Astrocyte (in vitro differentiated cells and primary cell): Measurements from ENCODE around the gene ZNRF1. TPM values are rescaled to one million over a fixed set of nuclear protein-coding genes. Genes with fewer than 3 reads are reported as not detected.
"Not testable (repeated sequence)": the region's sequence is repeated elsewhere in the genome, so short reads cannot be mapped to it uniquely, and the experiment has no call there.

Experiments used
- DNase-seq: peaks from one replicate; pipeline ENCODE4 v3.0.0-alpha.2; 2010; ENCODE audit warnings: low read depth
- FAIRE-seq: peaks from 2 replicates; lab custom pipeline; 2011; peaks lifted over from hg19 to GRCh38; lab: Jason Lieb, UNC
- H2AFZ ChIP-seq: 2 replicates; pipeline ENCODE4 v1.6.0; 2012; ENCODE audit warnings: low read depth, low read length, inconsistent platforms
- H3K27ac ChIP-seq: 2 replicates; pipeline ENCODE4 v1.5.1; 2011; ENCODE audit warnings: low read depth, low read length, inconsistent platforms
- H3K27me3 ChIP-seq: 2 replicates; pipeline ENCODE4 v1.6.0; 2011; ENCODE audit warnings: low read length, inconsistent platforms; ENCODE audit not compliant: insufficient read depth
- H3K36me3 ChIP-seq: 2 replicates; pipeline ENCODE4 v1.5.1; 2011; ENCODE audit warnings: low read length, inconsistent platforms; ENCODE audit not compliant: insufficient read depth
- H3K4me1 ChIP-seq: 2 replicates; pipeline ENCODE4 v1.5.1; 2011; ENCODE audit warnings: low read length, inconsistent platforms; ENCODE audit not compliant: insufficient read depth
- H3K4me2 ChIP-seq: 2 replicates; pipeline ENCODE4 v1.6.0; 2012; ENCODE audit warnings: low read length, inconsistent platforms
- H3K4me3 ChIP-seq: 2 replicates; pipeline ENCODE4 v1.5.1; 2011; ENCODE audit warnings: low read depth, mild to moderate bottlenecking, low read length, inconsistent platforms; ENCODE audit not compliant: insufficient read depth
- H3K79me2 ChIP-seq: 2 replicates; pipeline ENCODE4 v1.6.0; 2012; ENCODE audit warnings: mild to moderate bottlenecking, low read length, inconsistent platforms; ENCODE audit not compliant: insufficient read depth
- H3K9ac ChIP-seq: 2 replicates; pipeline ENCODE4 v1.6.0; 2012; ENCODE audit warnings: mild to moderate bottlenecking, low read length, inconsistent platforms
- H3K9me3 ChIP-seq: 2 replicates; pipeline ENCODE4 v1.5.1; 2012; ENCODE audit warnings: low read depth, mild to moderate bottlenecking, low read length, inconsistent platforms; ENCODE audit not compliant: insufficient read depth
- H4K20me1 ChIP-seq: 2 replicates; pipeline ENCODE4 v1.6.0; 2012; ENCODE audit warnings: low read length, inconsistent platforms; ENCODE audit not compliant: insufficient read depth
- H3K27ac Mint-ChIP-seq: one replicate; pipeline ENCODE4 v1.8.0; 2021; ENCODE audit warnings: mild to moderate bottlenecking, mixed read lengths; ENCODE audit not compliant: unreplicated experiment
- H3K27me3 Mint-ChIP-seq: one replicate; pipeline ENCODE4 v1.8.0; 2021; ENCODE audit warnings: low read depth, mixed read lengths; ENCODE audit not compliant: unreplicated experiment
- H3K36me3 Mint-ChIP-seq: one replicate; pipeline ENCODE4 v1.8.0; 2021; ENCODE audit warnings: low read depth, mixed read lengths; ENCODE audit not compliant: unreplicated experiment
- H3K4me1 Mint-ChIP-seq: one replicate; pipeline ENCODE4 v1.8.0; 2021; ENCODE audit warnings: low read depth, mixed read lengths; ENCODE audit not compliant: unreplicated experiment
- H3K4me3 Mint-ChIP-seq: one replicate; pipeline ENCODE4 v1.8.0; 2021; ENCODE audit warnings: mild to moderate bottlenecking, moderate library complexity, mixed read lengths; ENCODE audit not compliant: unreplicated experiment
- H3K9me3 Mint-ChIP-seq: one replicate; pipeline ENCODE4 v1.8.0; 2021; ENCODE audit warnings: mild to moderate bottlenecking, mixed read lengths; ENCODE audit not compliant: unreplicated experiment
- EZH2 ChIP-seq: IDR thresholded peaks from 2 replicates; pipeline ENCODE4 v1.6.1; 2012; ENCODE audit warnings: mild to moderate bottlenecking, low read length, inconsistent platforms; ENCODE audit not compliant: insufficient read depth
- total RNA-seq: library from RNA; stranded (reverse); gene quantifications from 2 replicates; pipeline ENCODE4 v1.2.1, GENCODE V29; 2021
- TF ChIP-seq, protein P1 (sequence below): IDR thresholded peaks from 2 replicates; pipeline ENCODE4 v1.5.1; 2011; ENCODE audit warnings: low read depth, mild to moderate bottlenecking, inconsistent platforms, low read length, moderate library complexity; ENCODE audit not compliant: insufficient read depth

ZNRF1 gene
- total RNA-seq, 1 donor from 2014 or later, result 21.9 TPM

DNA sequence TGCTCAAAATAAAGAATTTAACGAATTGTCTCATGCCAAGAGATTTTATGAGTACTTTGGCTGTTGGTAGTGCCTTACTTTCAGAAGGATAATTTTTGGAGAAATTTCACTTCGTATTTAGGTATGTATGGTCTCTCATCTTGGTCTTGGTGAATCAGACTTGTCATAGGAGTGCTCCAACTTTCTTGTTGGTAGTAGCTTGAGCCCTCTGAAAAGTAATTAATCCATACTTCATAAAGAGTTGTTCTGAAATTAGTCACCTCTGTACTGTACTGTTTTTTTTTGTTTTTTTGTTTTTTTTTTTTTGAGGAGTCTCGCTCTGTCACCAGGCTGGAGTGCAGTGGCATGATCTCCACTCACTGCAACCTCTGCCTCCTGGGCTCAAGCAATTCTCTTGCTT is 11.6 kb downstream of the ZNRF1 start:
- Histone ChIP-seq H3K9me3 (no peaks in the 10 kb centered on the region), H3K9ac (no peak overlapping the region), H2AFZ (no peak overlapping the region), H3K27ac (no peak overlapping the region), H3K4me2 (no peak overlapping the region), H3K79me2 (peaks cover 89% of the 10 kb centered on the region), H4K20me1 (peaks cover 51% of the 10 kb centered on the region), H3K27me3 (no peaks in the 10 kb centered on the region), H3K36me3 (peaks cover 3% of the 10 kb centered on the region), H3K4me3 (no peak overlapping the region), H3K4me1 (peaks cover 22% of the 10 kb centered on the region)
- FAIRE-seq (no peak), DNase-seq (no peak)
- H3K9me3 Mint-ChIP-seq, result no peaks in the 10 kb centered on the region
- peaks cover 21% of the 10 kb centered on the region for H3K4me1 Mint-ChIP-seq
- no peaks in the 10 kb centered on the region for H3K27me3 Mint-ChIP-seq
- H3K36me3 Mint-ChIP-seq, result no peaks in the 10 kb centered on the region
- H3K27ac Mint-ChIP-seq, result no peak overlapping the region
- no peak for TF ChIP-seq EZH2
- TF ChIP-seq, protein P1, sequence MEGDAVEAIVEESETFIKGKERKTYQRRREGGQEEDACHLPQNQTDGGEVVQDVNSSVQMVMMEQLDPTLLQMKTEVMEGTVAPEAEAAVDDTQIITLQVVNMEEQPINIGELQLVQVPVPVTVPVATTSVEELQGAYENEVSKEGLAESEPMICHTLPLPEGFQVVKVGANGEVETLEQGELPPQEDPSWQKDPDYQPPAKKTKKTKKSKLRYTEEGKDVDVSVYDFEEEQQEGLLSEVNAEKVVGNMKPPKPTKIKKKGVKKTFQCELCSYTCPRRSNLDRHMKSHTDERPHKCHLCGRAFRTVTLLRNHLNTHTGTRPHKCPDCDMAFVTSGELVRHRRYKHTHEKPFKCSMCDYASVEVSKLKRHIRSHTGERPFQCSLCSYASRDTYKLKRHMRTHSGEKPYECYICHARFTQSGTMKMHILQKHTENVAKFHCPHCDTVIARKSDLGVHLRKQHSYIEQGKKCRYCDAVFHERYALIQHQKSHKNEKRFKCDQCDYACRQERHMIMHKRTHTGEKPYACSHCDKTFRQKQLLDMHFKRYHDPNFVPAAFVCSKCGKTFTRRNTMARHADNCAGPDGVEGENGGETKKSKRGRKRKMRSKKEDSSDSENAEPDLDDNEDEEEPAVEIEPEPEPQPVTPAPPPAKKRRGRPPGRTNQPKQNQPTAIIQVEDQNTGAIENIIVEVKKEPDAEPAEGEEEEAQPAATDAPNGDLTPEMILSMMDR, result no peak
- H3K4me3 Mint-ChIP-seq, result no peak overlapping the region

DNA sequence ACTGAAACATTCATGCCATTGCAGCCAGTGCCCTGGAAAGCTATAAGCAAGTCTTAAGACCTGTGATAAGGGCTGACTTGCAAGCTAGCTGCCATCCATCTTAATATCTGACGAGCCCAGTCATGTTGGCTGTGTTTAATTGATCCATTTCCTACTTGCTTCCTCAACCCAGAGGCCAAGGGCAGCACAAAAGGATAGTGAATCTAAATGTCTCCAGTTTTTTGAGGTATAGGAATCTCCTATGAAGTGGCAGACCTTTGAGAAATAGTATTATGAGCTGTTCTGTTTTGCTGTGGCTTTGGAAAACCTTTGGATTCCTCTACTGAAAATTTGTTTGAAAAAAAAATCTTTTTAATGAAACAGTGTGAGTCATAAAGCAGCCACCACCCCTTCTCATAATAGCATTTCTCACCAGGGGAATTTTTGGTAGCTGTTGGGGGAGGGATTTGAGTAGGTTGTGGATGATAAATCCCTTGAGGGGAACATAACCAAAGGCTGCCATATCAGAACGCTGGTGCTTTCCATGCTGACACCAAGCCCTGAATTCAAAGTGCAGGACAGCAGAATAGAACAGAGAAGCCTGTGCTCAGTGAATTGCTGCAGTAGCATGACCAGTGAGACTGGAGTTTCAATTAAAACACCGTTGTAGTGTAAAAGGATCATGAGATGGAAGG is 12.9 kb downstream of the ZNRF1 start:
- Histone ChIP-seq H3K9me3 (no peaks in the 10 kb centered on the region), H2AFZ (peak overlapping the region; percentile 23), H3K4me1 (peaks cover 22% of the 10 kb centered on the region), H3K4me2 (peak overlapping the region; percentile 79), H3K9ac (peak overlapping the region; percentile 58), H4K20me1 (peaks cover 37% of the 10 kb centered on the region), H3K4me3 (peak overlapping the region; percentile 30), H3K27ac (peak overlapping the region; percentile 81), H3K27me3 (no peaks in the 10 kb centered on the region), H3K36me3 (peaks cover 3% of the 10 kb centered on the region), H3K79me2 (peaks cover 87% of the 10 kb centered on the region)
- peak; percentile 94 for DNase-seq
- TF ChIP-seq, protein P1, result no peak
- TF ChIP-seq EZH2, result no peak
- no peaks in the 10 kb centered on the region for H3K36me3 Mint-ChIP-seq
- H3K27ac Mint-ChIP-seq, result peak overlapping the region; percentile 89
- H3K4me3 Mint-ChIP-seq, result no peak overlapping the region
- H3K9me3 Mint-ChIP-seq, result no peaks in the 10 kb centered on the region
- no peaks in the 10 kb centered on the region for H3K27me3 Mint-ChIP-seq
- FAIRE-seq, result no peak
- H3K4me1 Mint-ChIP-seq, result peaks cover 21% of the 10 kb centered on the region

DNA sequence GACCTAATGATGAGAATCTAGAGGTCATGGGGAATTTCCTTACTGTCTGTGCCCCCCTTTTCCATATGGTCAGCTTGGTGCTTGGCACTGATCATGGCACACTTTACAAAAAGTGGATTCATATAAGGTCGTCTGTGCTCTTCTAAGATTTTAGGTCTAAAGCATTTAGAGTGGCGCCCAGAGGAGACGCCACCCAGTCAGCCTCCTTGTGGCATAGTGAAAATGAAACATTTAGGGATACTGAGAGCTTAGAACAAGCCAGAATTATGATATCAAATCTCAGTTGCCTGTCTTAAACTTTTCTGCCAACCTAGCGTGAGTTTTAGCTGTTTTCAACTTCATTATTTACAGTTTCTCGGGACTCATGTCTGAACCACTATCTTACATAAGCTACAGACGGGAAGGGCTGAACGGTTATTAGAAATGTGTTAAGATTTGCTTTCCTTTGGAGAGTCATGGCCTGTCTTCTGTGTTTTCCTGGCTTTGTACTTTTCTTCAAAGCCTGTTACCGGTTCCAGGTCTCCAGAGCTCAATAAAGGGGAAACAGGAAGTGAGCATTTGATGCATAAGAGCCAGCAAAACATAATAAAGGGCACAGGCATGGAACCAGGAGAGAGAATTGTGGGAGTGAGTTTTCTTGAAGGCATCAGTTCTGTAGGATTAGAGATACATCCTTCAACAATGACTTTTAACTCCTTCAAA is 13.7 kb downstream of the ZNRF1 start:
- H3K9ac ChIP-seq, result peak overlapping the region; percentile 54
- peak overlapping the region; percentile 30 for H3K4me3 ChIP-seq
- Mint-ChIP-seq H3K9me3 (no peaks in the 10 kb centered on the region), H3K27ac (peak overlapping the region; percentile 89), H3K27me3 (no peaks in the 10 kb centered on the region), H3K36me3 (no peaks in the 10 kb centered on the region), H3K4me1 (peaks cover 21% of the 10 kb centered on the region), H3K4me3 (no peak overlapping the region)
- H3K27me3 ChIP-seq, result no peaks in the 10 kb centered on the region
- no peaks in the 10 kb centered on the region for H3K9me3 ChIP-seq
- no peak overlapping the region for H2AFZ ChIP-seq
- peak overlapping the region; percentile 81 for H3K27ac ChIP-seq
- FAIRE-seq (no peak), DNase-seq (no peak)
- H3K4me1 ChIP-seq, result peaks cover 22% of the 10 kb centered on the region
- H3K79me2 ChIP-seq, result peaks cover 86% of the 10 kb centered on the region
- H3K4me2 ChIP-seq, result peak overlapping the region; percentile 79
- H4K20me1 ChIP-seq, result peaks cover 31% of the 10 kb centered on the region
- TF ChIP-seq, protein P1, result no peak
- no peak for TF ChIP-seq EZH2
- peaks cover 3% of the 10 kb centered on the region for H3K36me3 ChIP-seq

DNA sequence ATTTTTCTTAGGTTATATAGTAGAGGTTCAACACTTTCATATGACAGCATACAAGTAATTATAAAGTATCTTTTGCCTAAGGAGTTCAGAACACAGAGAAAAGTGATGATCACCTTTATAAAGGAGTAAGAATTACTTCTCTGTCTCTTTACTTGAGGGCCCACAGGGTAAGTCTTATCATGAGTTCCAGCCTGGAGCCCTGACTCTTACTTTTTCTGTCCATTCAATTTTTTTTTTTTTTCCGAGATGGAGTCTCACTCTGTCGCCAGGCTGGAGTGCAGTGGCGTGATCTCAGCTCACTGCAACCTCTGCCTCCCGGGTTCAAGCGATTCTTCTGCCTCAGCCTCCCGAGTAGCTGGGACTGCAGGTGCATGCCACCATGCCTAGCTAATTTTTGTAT is 14.3 kb downstream of the ZNRF1 start:
- peaks cover 25% of the 10 kb centered on the region for H4K20me1 ChIP-seq
- H3K4me3 Mint-ChIP-seq, H3K9ac ChIP-seq, H3K4me3 ChIP-seq, H3K27me3 Mint-ChIP-seq, H3K36me3 Mint-ChIP-seq, H2AFZ ChIP-seq, H3K27me3 ChIP-seq, H3K36me3 ChIP-seq, H3K27ac Mint-ChIP-seq, DNase-seq, H3K27ac ChIP-seq, H3K9me3 ChIP-seq, FAIRE-seq, H3K9me3 Mint-ChIP-seq: not testable (repeated sequence)
- peaks cover 22% of the 10 kb centered on the region for H3K4me1 ChIP-seq
- H3K4me2 ChIP-seq, result peak overlapping the region; percentile 79
- peaks cover 21% of the 10 kb centered on the region for H3K4me1 Mint-ChIP-seq
- peaks cover 86% of the 10 kb centered on the region for H3K79me2 ChIP-seq
